ENCODE results near the gene NDUFS5.
"Not testable (repeated sequence)": the region's sequence is repeated elsewhere in the genome, so short reads cannot be mapped to it uniquely, and the experiment has no call there.

Gene NDUFS5

DNA sequence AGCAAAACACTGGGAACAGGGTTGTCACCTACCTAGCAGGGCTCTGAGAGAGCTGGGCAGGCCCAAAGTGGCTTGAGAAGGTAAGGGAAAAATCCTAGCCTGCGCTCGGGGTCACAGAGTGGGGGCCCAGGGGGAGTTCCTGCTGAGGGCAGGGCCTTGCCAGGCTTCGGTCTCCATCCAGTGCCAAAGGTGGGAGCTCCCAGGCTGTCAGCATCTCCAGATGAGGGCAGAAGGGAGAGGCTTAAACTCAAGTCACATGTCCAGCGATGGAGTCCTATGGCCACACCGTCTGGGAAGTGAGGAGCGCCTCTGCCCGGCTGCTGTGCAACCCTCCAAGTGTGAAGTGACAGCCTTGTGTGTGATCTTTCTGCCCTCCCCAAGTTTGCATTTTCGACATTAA is 11.2 kb upstream of the NDUFS5 start:
- H3K4me3 ChIP-seq (ENCODE audit: low read depth, low read length): not testable (repeated sequence)

DNA sequence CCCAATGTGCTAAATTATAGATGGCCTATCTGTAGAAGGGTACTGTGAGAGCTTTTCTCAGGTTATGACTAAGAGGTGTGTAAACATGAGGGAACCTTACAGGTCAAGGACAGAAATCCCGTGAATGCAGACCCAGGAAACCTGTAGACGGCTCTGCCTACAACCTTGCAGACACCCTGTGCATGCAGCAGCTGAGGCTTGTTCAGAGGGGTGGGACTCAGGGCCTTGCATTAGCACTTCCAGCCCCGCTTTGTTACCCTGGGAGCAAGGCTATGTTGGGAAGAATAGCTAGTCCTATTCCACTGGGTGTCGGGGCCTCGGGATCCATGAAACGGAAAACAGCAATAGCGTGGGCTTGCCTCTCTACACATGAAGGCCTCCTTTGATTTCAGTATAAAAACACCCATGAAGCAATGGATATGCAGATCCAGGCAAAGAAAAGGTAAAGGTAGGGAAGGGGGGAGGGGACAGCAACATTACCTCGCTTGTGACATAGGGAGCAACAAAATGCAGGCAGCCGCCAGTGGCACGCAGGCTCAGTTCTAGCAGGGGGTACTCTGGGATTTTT is 9.5 kb upstream of the NDUFS5 start:
- H3K4me3 ChIP-seq (ENCODE audit: low read depth, low read length): no peak overlapping the region

DNA sequence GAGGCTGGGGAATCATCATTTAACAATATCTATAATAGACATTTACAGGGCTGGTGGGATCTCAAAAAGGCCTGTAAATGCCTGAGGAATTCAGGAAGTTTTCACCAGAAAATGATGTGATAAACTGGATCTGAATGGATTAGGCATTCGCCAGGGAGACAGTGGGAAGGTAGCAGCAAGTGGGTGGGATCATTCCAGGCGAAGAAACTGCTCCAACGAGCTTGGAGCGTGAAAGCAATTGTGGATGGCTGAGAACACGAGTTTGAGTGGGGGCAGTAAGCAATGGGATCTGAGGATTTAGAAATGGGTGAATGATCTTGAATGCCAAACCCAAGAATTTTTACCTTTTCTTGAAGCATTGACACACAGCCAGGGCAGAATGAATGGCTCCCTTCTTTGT is 8.9 kb upstream of the NDUFS5 start:
- H3K4me3 ChIP-seq (ENCODE audit: low read depth, low read length): no peak overlapping the region

DNA sequence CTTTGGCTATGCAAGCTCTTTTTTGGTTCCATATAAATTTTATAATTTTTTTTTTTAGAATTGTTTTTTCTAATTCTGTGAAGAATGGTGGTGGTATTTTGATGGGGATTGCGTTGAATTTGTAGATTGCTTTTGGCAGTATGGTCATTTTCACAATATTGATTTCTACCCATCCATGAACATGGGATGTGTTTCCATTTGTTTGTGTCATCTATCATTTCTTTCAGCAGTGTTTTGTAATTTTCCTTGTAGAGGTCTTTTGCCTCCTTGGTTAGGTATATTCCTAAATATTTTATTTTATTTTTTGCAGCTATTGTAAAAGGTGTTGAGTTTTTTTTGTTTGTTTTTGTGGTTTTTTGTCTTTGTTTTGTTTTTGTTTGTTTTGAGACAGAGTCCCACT is 5.7 kb upstream of the NDUFS5 start:
- not testable (repeated sequence) for H3K4me3 ChIP-seq (ENCODE audit: low read depth, low read length)

DNA sequence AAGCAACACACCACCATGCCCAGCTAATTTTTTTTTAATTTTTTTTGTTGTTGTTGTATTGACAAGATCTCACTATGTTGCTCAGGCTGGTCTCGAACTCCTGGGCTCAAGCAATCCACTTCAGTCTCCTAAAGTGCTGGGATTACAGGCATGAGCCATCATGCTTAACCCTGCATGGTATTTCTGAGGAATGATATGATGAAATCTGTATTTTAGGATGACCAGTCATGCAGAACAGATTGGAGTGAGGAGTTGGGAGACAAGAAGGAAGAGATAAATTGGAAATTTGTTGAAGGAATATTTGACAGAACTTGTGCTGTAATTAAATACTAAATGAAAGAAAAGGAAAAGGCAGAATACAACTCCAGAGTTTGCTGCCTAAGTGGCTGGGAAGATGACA is 4.7 kb upstream of the NDUFS5 start:
- H3K4me3 ChIP-seq (ENCODE audit: low read depth, low read length): no peak overlapping the region

DNA sequence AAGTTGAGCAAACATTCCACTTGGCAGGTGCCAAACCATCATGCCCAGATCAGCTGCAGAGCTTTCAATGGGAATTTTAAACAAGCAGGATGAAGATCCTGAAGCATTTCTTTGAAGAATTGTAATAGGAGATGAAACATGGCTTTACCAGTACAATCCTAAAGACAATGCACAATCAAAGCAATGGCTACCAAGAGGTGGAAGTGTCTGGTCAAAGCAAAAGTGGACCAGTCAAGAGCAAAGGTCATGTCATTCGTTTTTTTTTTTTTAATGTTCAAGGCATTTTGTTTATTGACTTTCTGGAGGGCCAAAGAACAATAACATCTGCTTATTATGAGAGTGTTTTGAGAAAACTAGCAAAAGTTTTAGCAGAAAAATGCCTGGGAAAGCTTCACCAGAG is 3.0 kb upstream of the NDUFS5 start:
- no peak overlapping the region for H3K4me3 ChIP-seq (ENCODE audit: low read depth, low read length)

DNA sequence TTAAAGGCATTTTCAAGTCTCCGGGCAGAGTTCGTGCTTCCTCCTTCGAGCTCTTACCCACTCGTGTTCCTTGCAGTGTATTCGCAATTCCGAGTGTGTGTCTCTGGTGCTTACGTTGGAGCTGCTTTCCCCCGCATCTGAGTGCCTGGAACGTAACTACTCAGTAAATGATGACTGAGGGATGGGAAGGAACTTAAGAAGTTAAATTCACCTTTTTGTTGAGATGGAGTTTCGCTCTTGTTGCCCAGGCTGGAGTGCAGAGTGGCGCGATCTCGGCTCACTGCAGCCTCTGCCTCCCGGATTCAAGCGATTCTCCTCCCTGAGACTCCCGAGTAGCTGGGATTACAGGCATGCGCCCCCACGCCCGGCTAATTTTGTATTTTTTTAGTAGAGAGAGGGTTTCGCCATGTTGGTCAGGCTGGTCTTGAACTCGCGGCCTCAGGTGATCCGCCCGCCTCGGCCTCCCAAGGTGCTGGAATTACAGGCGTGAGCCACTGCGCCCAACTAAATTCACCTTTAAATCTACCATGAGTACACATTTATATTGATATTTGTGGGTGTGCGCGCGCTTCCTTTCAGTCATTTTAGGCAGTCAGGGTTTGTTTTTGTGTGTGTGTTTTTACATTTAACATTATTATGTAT is 837 bp downstream of the NDUFS5 start:
- peak overlapping the region; percentile 100 for H3K4me3 ChIP-seq (ENCODE audit: low read depth, low read length)

DNA sequence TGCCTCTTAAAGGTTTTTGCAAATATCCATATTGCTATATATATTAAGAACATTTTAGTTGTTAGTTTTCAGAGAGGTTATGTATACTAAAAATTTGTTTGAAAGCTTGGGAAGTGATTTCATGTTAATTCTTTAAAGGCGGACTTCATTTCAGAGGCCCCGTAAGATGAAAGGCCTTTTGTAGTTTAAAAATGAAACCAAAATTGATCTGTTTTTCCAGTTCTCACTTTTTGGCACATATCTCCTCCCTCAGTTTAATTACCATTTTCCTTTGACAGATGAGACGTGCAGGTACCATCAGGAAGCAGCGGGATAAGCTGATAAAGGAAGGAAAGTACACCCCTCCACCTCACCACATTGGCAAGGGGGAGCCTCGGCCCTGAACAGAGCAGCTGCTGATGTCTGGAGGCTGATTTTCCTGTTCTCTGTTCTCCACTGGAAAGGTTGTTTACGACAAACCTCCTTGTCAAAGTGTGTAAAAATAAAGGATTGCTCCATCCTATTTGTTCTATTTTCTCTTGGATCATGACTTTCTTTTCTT is 8.0 kb downstream of the NDUFS5 start:
- H3K4me3 ChIP-seq (ENCODE audit: low read depth, low read length): no peak overlapping the region

DNA sequence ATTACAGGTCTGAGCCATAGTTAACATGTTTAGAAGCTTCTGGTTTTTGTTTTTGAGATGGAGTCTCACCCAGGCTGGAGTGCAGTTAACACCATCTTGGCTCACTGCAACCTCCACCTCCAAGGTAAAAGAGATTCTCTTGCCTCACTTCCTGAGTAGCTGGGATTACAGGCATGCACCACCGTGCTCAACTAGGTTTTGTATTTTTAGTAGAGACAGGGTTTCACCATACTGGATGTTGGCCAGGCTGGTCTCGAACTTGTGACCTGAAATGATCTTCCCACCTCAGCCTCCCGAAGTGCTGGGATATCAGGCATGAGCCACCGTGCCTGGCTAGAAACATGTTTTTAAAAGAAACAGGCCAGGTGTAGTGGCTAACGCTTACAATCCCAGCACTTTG is 10.5 kb downstream of the NDUFS5 start:
- no peak overlapping the region for H3K4me3 ChIP-seq (ENCODE audit: low read depth, low read length)

DNA sequence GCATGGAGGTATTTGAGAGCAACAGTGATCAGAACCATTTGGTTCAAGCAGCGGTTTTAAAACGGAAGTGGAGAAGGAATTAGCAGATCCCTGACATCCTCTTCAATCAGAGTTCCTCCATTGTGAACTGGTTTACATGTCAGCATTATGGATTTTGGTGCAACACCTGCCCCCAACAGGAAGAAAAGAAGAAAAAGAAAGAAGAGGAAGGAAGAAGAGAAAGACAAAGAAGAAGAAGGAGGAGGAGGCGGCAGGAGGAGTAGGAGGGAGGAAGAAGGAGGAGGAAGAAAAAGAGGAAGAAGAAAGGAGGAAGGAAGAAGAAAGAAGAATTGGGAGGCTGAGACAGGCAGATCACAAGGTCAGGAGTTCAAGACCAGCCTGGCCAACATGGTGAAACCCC is 17.4 kb downstream of the NDUFS5 start:
- H3K4me3 ChIP-seq (ENCODE audit: low read depth, low read length): no peak overlapping the region

DNA sequence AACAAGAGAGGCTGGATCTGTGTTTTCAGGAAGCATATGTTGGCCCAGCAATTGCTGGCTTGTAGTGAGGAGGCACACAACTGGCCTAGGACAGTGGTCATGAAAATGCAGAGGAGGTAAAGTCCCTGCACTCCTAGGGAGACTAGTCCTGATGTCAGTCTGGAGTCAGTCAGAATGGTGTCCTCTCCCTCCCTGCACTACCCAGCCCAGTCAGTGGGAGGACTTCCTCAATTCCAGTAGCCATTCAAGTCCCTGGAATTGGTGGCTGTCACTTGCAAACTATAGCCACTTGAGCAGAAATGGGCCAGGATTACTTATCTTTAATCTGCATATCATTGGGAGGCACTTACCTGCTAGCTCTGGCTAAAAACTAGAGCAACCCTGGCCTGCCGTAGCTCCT is 18.6 kb downstream of the NDUFS5 start:
- no peak overlapping the region for H3K4me3 ChIP-seq (ENCODE audit: low read depth, low read length)

DNA sequence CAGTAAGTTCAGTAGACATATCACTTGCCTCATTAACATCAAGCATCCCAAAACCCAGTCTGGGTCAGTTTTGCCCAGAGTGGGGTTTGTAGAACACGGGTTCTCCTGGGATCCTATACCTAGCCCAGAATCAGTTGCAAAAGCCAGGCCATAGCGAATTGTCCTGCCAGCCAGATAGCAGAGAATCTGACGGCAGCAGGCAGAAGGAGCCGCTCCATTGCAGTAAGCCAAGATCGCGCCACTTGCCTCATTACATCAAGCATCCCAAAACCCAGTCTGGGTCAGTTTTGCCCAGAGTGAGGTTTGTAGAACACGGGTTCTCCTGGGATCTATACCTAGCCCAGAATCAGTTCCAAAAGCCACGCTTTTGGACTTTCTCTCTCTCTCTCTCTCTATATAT is 19.1 kb downstream of the NDUFS5 start:
- no peak overlapping the region for H3K4me3 ChIP-seq (ENCODE audit: low read depth, low read length)

DNA sequence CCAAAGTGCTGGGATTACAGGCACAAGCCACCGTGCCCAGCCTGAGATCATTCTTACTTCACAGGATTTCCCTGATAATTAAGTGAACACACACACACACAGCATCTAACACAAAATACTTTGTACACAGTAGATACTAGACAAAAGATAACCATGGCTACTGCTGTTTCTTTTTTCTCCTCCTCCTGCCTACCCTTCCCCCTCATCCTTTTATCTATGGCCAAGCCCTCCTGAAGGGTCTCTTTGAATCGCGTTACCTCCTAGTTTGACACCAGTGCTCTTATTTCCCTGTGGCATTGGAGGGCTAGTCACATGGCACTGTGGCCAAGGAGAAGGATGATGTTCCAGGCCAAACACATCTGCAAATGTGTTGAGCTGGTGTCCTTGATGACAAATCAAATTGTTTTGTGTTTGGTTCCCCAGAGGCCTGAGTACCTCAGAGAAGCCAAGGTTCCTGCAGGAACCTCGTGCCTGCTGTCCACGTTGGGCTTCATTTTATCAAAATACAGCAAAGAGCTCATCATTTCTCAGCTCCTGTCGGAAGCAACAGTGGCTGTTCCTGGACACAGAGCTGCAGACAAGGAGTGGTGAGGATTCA is 20.6 kb downstream of the NDUFS5 start:
- H3K4me3 ChIP-seq (ENCODE audit: low read depth, low read length): no peak overlapping the region

DNA sequence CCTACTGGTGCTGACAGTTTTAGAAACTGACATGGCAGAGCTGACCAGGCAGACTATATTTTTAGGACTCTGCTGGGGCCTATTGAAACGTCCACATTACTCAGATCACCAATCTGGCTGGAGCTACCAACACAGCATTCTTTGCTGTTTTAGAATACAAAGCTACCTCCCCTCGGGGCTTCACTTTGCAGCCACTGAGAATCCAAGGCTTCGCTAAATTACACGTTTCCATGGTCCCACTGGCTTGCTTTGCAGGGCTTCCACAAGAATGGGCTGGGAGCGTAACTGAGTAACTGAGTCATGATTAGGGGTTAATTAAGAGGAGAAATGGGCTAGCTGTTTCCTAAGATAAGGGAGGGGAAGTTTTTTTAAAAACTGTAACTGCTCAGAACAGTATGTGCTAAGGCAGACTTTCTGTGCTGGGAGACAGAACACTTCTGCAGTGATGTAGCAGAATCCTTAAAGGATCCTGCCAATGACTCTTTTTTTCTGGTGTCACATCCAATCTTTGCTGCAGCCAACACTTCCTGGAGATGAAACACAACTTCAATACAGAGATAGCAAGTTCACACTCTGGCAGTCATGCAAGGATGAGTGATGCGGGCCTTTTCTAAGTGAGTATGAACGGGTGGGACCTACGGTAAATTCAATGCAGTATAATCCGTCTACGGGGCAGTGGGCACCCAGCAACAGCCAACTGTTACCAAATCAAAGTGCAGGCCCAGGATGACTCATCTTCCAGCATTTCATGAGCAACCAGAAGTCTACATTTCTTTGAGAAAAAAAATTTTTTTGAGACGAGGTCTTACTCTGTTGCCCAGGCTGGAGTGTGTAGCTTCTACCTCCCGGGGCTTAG is 21.5 kb downstream of the NDUFS5 start:
- H3K4me3 ChIP-seq (ENCODE audit: low read depth, low read length): no peak overlapping the region

DNA sequence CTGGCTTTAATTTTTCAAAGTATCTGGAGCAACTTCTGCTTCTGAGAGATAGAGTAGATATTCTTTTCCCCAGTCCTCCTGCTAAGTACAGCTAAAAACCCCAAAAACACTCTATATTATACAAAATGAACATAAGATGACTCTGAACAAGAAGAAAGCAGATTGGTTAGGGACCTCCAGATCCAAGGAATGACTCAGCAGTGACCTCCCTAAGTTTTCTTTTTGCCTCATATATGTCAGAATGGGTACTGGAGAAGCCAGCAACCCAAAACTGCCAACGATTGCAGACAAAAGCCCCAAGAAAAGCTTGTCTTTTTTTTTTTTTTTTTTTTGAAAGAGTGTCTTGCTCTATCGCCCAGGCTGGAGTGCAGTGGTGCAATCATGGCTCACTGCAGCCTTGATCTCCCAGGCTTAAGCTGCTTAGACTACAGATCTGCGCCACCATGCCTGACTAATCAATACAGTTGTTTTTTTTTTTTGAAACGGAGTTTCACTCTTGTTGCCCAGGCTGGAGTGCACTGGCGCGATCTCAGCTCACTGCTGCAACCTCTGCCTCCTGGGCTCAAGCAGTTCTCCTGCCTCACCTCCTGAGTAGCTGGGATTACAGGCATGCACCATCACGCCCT is 22.7 kb downstream of the NDUFS5 start:
- no peak overlapping the region for H3K4me3 ChIP-seq (ENCODE audit: low read depth, low read length)

DNA sequence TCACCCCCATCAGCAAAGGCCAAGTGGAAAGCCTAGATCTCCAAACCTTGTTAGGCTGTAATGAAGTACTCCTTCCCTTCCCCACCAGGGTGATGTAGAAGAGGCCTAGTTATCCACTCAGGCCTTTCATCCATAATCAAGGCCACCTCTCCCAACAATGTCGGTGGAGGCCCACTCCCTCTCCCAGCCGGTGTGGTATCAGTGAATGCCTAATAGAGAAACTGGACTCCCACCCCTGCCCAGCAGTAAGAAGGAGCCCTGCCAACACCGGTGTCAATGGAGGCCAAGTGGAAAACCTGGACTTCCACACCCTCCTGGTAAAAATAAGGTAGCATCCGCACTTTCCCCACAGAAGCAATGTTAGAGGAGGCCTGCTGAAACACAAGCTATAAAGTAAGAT is 23.9 kb downstream of the NDUFS5 start:
- H3K4me3 ChIP-seq (ENCODE audit: low read depth, low read length): no peak overlapping the region

DNA sequence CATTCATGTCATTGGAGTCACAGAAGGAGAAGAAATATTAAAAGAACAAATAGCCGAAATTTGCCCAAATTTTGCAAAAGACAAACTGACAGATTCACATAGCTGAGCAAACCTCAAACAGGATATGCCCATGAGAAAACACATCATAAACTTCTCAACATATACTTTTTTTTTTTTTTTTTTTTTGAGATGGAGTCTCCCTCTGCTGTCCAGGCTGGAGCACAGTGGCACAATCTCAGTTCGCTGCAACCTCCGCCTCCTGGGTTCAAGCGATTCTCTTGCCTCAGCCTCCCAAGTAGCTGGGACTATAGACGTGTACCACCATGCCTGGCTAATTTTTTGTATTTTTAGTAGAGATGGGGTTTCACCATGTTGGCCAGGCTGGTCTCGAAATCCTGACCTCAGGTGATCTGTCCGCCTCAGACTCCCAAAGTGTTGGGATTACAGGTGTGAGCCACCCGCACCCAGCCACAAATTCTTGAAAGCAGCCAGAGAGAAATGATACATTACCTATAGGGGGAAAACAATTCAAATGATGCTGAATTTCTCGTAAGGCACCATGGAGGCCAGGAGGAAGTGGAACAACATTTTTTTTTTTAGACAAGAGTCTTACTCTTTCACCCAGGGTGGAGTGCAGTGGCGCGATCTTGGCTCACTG is 25.2 kb downstream of the NDUFS5 start:
- not testable (repeated sequence) for H3K4me3 ChIP-seq (ENCODE audit: low read depth, low read length)

DNA sequence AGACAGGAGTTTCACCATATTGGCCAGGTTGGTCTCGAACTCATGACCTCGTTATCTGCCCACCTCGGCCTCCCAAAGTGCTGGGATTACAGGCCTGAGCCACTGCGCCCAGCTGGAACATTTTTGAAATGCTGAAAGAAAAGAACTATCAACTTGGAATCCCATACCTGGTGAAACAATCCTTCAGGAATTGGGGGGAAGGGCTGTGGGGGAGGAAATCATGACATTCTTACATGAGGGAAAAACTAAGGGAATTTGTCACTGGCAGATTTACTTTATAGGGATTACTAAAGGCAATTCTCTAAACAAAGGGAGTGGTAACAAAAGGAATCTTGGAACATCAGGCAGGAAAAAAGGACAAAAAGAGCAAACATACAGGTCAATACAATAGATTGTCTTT is 25.8 kb downstream of the NDUFS5 start:
- H3K4me3 ChIP-seq (ENCODE audit: low read depth, low read length): no peak overlapping the region

DNA sequence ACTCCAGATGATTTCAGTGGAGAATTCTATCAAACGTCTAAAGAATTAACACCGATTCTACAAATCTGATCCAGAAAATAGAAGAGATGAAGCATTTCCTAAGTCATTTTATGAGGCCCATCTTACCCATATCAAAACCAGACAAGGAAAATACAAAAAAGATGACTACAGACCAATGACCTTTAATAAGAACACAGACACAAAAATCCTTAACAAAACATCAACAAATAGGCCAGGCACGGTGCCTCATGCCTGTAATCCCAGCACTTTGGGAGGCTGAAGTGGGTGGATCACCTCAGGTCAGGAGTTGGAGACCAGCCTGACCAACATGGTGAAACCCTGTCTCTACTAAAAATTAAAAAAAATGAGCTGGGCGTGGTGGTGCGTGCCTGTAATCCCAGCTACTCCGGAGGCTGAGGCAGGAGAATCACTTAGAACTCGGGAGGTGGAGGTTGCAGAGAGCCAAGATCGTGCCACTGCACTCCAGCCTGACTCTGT is 29.1 kb downstream of the NDUFS5 start:
- H3K4me3 ChIP-seq (ENCODE audit: low read depth, low read length): not testable (repeated sequence)

DNA sequence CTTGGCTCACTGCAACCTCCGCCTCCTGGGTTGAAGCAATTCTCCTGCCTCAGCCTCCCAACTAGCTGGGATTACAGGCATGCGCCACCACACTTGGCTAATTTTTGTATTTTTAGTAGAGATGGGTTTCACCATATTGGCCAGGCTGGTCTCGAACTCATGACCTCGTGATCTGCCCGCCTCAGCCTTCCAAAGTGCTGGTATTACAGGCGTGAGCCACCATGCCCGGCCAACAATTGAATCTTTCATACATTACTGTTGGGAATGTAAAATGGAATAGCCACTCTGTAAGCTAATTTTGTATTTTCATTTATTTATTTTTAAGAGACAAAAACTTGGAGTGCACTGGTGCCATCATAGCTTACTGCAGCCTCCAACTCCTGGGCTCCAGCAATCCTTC is 35.4 kb downstream of the NDUFS5 start:
- H3K4me3 ChIP-seq (ENCODE audit: low read depth, low read length): not testable (repeated sequence)

DNA sequence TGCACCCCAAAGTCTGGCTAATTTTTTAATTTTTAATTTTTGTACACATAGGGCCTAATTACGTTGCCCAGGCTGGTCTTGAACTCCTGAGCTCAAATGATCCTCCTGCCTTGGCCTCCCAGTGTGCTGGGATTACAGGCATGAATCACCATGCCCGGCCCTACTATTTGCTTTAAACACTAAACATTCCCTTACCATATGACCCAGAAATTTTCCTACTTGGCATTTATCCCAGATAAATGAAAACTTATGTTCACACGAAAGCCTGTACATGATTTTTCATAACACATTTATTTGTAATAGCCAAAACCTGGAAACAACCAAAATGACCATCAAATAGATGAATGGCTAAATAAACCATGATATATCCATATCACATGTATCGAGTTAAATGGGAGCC is 35.8 kb downstream of the NDUFS5 start:
- no peak overlapping the region for H3K4me3 ChIP-seq (ENCODE audit: low read depth, low read length)
